DOHH2 (cell line): ENCODE data around the gene OR3A2.
"Not testable (repeated sequence)": the region's sequence is repeated elsewhere in the genome, so short reads cannot be mapped to it uniquely, and the experiment has no call there.

ENCODE experiments used
- EZH2phosphoT487 ChIP-seq: fragments of 200-600 bp; sonication (generic); IDR thresholded peaks from 2 replicates; pipeline ENCODE4 v1.6.1; 2017; ENCODE audit warnings: borderline replicate concordance, mild to moderate bottlenecking, antibody characterized with exemption, low read length, moderate library complexity, mixed read lengths
- TF ChIP-seq, protein P1 (sequence below): fragments of 200-600 bp; sonication (generic); IDR thresholded peaks from one replicate; pipeline ENCODE4 v1.5.1; 2014; ENCODE audit warnings: antibody characterized with exemption, mild to moderate bottlenecking, low read depth, low read length; ENCODE audit not compliant: poor library complexity, severe bottlenecking

DNA sequence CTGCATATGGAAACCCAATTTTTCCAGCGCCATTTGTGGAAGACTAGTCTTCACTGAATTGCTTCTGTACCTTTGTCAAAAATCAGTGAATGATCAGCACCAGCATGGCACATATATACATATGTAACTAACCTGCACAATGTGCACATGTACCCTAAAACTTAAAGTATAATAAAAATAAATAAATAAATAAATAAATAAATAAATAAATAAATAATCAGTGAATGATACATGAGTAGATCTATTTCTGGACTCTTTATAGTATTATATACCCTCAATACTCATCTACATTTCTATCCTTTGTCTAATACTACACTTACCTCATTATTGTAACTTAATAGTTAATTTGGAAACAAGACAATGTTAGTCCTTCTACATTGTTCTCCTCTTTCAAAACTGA, 17.7 kb upstream of the OR3A2 start:
- TF ChIP-seq, protein P1, sequence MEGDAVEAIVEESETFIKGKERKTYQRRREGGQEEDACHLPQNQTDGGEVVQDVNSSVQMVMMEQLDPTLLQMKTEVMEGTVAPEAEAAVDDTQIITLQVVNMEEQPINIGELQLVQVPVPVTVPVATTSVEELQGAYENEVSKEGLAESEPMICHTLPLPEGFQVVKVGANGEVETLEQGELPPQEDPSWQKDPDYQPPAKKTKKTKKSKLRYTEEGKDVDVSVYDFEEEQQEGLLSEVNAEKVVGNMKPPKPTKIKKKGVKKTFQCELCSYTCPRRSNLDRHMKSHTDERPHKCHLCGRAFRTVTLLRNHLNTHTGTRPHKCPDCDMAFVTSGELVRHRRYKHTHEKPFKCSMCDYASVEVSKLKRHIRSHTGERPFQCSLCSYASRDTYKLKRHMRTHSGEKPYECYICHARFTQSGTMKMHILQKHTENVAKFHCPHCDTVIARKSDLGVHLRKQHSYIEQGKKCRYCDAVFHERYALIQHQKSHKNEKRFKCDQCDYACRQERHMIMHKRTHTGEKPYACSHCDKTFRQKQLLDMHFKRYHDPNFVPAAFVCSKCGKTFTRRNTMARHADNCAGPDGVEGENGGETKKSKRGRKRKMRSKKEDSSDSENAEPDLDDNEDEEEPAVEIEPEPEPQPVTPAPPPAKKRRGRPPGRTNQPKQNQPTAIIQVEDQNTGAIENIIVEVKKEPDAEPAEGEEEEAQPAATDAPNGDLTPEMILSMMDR, result not testable (repeated sequence)
- TF ChIP-seq EZH2phosphoT487, result not testable (repeated sequence)
